HFF-Myc (cell line): Measurements from ENCODE around the gene NCAPH2.

ENCODE experiments used
- DNase-seq: peaks from one replicate; pipeline ENCODE4 v3.0.0-alpha.2; 2011; ENCODE audit warnings: low read depth; ENCODE audit errors: extremely low read depth
- H3K4me3 ChIP-seq: replicated peaks from 2 replicates; pipeline ENCODE4 v1.5.1; 2011; ENCODE audit warnings: low read depth, mild to moderate bottlenecking, control low read depth, low read length
- CTCF ChIP-seq: IDR thresholded peaks from 2 replicates; pipeline ENCODE4 v1.5.1; 2012; ENCODE audit warnings: mild to moderate bottlenecking, low read depth, low read length, control low read depth; ENCODE audit errors: missing control alignments

The NCAPH2 gene

GRCh38 chr22:50507991-50508884 is at the start of gene NCAPH2:
Gene NCAPH2 (plus strand): TSS chr22:50508224. CDS start chr22:50508338, 114 bp downstream.
- TF ChIP-seq CTCF, result no peak
- H3K4me3 ChIP-seq, result peak within 1 kb of the TSS; percentile 87
- DNase-seq, result peak; percentile 91

- DNase-seq, result no peak
- no peak overlapping the region for H3K4me3 ChIP-seq
- TF ChIP-seq CTCF, result no peak
Observed at GRCh38 chr22:50459016-50459415, 49.0 kb upstream of the NCAPH2 start.

GRCh38 chr22:50459496-50460140 is 48.4 kb upstream of the NCAPH2 start:
- TF ChIP-seq CTCF, result no peak
- no peak overlapping the region for H3K4me3 ChIP-seq
- no peak for DNase-seq

- no peak for TF ChIP-seq CTCF
- DNase-seq, result no peak
- H3K4me3 ChIP-seq, result no peak overlapping the region
Observed at GRCh38 chr22:50460938-50461337, 47.1 kb upstream of the NCAPH2 start.

GRCh38 chr22:50461536-50461935 is 46.5 kb upstream of the NCAPH2 start:
- no peak for TF ChIP-seq CTCF
- H3K4me3 ChIP-seq, result no peak overlapping the region
- DNase-seq, result no peak

GRCh38 chr22:50461979-50462540 is 46.0 kb upstream of the NCAPH2 start:
- H3K4me3 ChIP-seq, result no peak overlapping the region
- TF ChIP-seq CTCF, result no peak
- DNase-seq, result no peak
